ENCODE data around the gene LCE4A.
"Not testable (repeated sequence)": the region's sequence is repeated elsewhere in the genome, so short reads cannot be mapped to it uniquely, and the experiment has no call there.

Gene LCE4A, protein sequence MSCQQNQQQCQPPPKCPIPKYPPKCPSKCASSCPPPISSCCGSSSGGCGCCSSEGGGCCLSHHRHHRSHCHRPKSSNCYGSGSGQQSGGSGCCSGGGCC

DNA sequence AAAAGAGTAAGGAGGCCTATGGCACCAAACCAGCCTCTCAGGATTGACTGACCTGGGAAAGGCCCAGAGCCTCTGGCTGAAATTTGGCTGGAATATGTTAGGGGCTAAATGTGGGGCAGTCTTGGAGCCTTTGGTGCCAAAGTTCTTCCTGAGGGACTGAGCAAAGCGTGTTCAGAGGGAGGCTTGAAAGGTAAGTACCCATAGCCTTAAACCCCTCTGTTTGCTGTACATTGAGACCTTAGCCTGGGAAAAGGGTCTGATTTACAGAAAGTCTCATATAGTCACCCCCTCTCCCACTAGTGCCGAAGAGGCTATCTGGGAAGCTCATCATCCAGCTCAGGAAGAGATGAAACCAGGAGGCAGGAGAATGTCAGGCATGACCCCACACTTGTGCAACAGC, at the start of gene LCE4A:
LCE4A (plus strand) TSS at position 301 of the 400 bp plus-strand sequence. CDS start 916 bp downstream, outside the sequence.
- TF ChIP-seq, protein P1, sequence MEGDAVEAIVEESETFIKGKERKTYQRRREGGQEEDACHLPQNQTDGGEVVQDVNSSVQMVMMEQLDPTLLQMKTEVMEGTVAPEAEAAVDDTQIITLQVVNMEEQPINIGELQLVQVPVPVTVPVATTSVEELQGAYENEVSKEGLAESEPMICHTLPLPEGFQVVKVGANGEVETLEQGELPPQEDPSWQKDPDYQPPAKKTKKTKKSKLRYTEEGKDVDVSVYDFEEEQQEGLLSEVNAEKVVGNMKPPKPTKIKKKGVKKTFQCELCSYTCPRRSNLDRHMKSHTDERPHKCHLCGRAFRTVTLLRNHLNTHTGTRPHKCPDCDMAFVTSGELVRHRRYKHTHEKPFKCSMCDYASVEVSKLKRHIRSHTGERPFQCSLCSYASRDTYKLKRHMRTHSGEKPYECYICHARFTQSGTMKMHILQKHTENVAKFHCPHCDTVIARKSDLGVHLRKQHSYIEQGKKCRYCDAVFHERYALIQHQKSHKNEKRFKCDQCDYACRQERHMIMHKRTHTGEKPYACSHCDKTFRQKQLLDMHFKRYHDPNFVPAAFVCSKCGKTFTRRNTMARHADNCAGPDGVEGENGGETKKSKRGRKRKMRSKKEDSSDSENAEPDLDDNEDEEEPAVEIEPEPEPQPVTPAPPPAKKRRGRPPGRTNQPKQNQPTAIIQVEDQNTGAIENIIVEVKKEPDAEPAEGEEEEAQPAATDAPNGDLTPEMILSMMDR (IDR thresholded peaks at IDR 0.05; ENCODE audit: low read length, missing control alignments) = no peak
- no peak within 1 kb of the TSS for H3K4me3 ChIP-seq (replicated peaks; ENCODE audit: low read depth, low read length)
- no peak for DNase-seq (ENCODE audit: low read depth)

DNA sequence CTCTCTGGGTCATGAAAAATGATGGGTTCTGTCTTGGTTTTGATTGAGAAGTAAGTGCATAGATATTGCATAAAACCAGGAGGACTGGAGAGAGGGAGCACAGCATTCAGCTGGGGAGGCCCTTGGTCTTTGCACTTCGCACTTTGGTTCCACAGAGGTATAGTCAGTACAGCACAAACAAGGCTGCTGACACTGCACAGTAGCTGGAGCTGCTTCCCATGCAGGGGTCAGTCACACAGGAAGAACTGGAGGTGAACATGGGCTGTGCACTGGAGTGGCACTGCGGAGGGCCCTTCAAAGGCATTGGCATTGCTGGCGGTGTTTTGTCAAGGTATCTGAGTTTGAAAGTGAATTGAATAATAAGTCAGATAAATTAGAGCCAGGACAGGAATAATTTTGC, 49.3 kb upstream of the LCE4A start:
- TF ChIP-seq, protein P1 (IDR thresholded peaks at IDR 0.05; ENCODE audit: low read length, missing control alignments) = no peak
- no peak for DNase-seq (ENCODE audit: low read depth)
- no peak overlapping the region for H3K4me3 ChIP-seq (replicated peaks; ENCODE audit: low read depth, low read length)

DNA sequence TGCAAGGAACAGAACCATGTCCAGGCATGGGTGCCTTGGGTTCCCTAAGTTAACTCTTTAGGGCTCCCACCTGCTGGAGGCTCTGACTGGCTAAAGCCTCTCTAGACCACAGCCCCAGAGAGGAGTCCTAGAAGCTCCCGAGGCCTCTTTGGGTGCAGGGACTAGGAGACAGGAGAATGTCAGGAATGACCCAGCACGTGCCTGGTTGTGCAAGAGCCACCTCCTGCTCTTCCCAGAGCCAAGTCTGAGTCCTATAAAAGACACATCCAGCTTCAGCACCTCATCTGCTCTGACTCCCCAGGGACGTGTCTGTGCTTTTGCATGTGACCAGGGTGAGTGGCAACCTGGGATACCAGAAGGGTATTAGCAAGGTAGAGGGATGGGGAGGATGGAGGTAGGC, 44.9 kb upstream of the LCE4A start, which contains the start of gene LCE2D:
LCE2D (plus strand) TSS at position 283 of the 400 bp plus-strand sequence. CDS start 726 bp downstream, outside the sequence.
- H3K4me3 ChIP-seq (replicated peaks; ENCODE audit: low read depth, low read length) = no peak within 1 kb of the TSS
- DNase-seq (ENCODE audit: low read depth) = no peak
- TF ChIP-seq, protein P1 (IDR thresholded peaks at IDR 0.05; ENCODE audit: low read length, missing control alignments) = no peak

DNA sequence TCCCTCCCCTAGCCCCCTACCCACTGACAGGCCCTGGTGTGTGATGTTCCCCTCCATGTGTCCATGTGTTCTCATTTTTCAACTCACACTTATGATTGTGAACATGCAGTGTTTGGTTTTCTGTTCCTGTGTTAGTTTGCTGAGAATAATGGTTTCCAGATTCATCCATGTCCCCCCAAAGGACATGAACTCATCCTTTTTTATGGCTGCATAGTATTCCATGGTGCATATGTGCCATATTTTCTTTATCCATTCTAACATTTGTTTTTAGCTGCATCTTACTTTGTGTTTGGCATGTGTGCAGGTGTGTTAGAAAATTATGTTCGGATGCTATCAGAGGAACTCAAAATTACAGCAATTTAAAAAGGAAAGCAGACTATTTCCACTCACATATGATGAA, 41.8 kb upstream of the LCE4A start:
- H3K4me3 ChIP-seq (replicated peaks; ENCODE audit: low read depth, low read length); DNase-seq (ENCODE audit: low read depth): not testable (repeated sequence)

DNA sequence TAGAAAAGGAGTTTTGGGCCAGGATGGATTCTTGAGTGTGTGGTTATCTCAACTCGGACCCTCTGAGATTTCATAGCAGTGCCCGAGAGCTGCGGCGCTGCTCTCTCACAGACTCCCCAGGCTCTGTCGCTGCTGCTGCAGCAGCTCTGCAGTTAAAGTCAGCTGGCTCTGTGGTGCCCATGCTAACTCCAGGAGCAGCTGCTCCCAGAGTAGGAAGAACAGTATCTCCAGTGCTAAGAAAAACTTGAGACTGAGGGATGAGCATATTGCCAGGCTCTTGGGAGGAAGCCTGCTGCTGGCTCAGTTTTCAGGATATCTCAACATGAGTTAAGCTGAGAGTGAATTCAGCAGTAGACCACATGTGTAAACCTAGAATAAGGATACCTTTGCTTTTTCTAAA, 40.3 kb upstream of the LCE4A start:
- TF ChIP-seq, protein P1 (IDR thresholded peaks at IDR 0.05; ENCODE audit: low read length, missing control alignments) = no peak
- no peak for DNase-seq (ENCODE audit: low read depth)

DNA sequence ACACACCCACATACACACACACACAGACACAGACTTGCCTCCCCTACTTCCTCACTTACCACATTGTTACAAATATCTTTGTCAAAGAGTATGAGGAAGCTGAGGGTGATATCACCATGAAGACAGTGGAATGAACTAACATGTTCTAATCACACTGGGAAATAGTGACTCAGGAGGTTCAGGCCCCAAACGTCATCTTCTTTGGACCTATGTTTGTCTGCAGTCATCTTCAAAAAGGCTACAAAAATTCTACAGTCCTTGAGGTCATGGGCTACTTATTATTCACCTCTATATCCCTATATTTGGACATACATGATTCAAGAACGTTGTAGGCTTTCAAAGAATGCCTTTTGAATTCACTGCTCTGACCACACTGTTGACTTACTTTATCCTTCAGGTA, 34.9 kb upstream of the LCE4A start:
- TF ChIP-seq, protein P1 (IDR thresholded peaks at IDR 0.05; ENCODE audit: low read length, missing control alignments) = no peak
- DNase-seq (ENCODE audit: low read depth) = no peak
- H3K4me3 ChIP-seq (replicated peaks; ENCODE audit: low read depth, low read length) = no peak overlapping the region

More for the DNA sequence above, 40.3 kb upstream of the LCE4A start:
- no peak overlapping the region for H3K4me3 ChIP-seq (replicated peaks; ENCODE audit: low read depth, low read length)

DNA sequence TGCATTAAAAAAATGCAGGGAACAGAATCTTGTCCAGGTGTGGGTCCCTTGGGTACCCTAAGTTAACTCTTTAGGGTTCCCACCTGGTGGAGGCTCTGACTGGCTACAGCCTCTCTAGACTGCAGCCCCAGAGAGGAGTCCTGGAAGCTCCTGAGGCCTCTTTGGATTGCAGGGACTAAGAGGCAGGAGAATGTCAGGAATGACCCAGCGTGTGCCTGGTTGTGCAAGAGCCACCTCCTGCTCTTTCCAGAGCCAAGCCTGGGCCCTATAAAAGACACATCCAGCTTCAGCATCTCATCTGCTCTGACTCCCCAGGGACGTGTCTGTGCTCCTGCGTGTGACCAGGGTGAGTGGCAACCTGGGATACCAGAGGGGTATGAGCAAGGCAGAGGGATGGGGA, 33.0 kb upstream of the LCE4A start, which contains the start of gene LCE2C:
LCE2C (plus strand) TSS at position 297 of the 400 bp plus-strand sequence. CDS start 737 bp downstream, outside the sequence.
- not testable (repeated sequence) for H3K4me3 ChIP-seq (replicated peaks; ENCODE audit: low read depth, low read length); DNase-seq (ENCODE audit: low read depth)

DNA sequence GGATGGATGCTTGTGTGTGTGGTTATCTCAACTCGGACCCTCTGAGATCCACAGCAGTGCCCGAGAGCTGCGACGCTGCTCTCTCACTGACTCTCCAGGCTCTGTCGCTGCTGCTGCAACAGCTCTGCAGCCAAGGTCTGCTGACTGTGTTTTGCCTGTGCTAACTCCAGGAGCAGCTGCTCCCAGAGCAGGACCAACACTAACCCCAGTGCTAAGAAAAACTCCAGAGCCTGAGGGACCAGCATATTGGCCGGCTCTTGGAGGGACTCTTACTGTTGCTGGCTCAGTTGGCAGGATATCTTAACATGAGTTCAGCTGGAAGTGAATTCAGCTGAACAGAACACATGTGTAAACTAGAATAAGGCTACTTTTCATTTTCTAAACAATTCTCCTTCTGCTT, 28.5 kb upstream of the LCE4A start:
- TF ChIP-seq, protein P1 (IDR thresholded peaks at IDR 0.05; ENCODE audit: low read length, missing control alignments) = no peak
- no peak overlapping the region for H3K4me3 ChIP-seq (replicated peaks; ENCODE audit: low read depth, low read length)
- DNase-seq (ENCODE audit: low read depth) = no peak
